Esophagus muscularis mucosa (tissue), 4 donors: Measurements from ENCODE around the gene STX16. TPM values are rescaled to one million over a fixed set of nuclear protein-coding genes. Genes with fewer than 3 reads are reported as not detected.

Experiments used
- DNase-seq: peaks from one replicate; pipeline ENCODE4 v3.0.0-alpha.2; 2017; ENCODE audit errors: extremely low spot score
- H3K27ac ChIP-seq, 4 donors: fragments of 200-600 bp; sonication (generic); replicated peaks in 1 of 4; 1 replicate in 3 of 4; 2 replicates in 1 of 4; pipeline ENCODE4 v1.5.1; 2016 to 2019; ENCODE audit warnings: mild to moderate bottlenecking in 1 of 4
- H3K27me3 ChIP-seq, 4 donors: fragments of 200-600 bp; sonication (generic); one replicate each; pipeline versions ENCODE4 v1.5.1 to v1.6.0; 2016 to 2019
- H3K36me3 ChIP-seq, 4 donors: fragments of 200-600 bp; sonication (generic); one replicate each; pipeline ENCODE4 v1.5.1; 2016 to 2019
- H3K4me1 ChIP-seq, 4 donors: fragments of 200-600 bp; sonication (generic); one replicate each; pipeline ENCODE4 v1.5.1; 2016 to 2019
- H3K4me3 ChIP-seq, 4 donors: fragments of 200-600 bp; sonication (generic); 1 replicate in 2 of 4; 2 replicates in 2 of 4; pipeline ENCODE4 v1.5.1; 2016 to 2019; ENCODE audit warnings: mild to moderate bottlenecking in 4 of 4, moderate library complexity in 1 of 4
- H3K9me3 ChIP-seq, 4 donors: fragments of 200-600 bp; sonication (generic); 1 replicate in 3 of 4; 2 replicates in 1 of 4; pipeline ENCODE4 v1.5.1; 2016 to 2019
- CTCF ChIP-seq, 3 experiments: fragments of 200-600 bp in 2 of 3; fragments of 450-650 bp in 1 of 3; sonication (generic) in 2 of 3; IDR thresholded peaks; one replicate each; pipeline ENCODE4 v1.5.1; 2017 to 2019; ENCODE audit warnings: antibody characterized with exemption in 3 of 3, mild to moderate bottlenecking in 2 of 3, moderate library complexity in 1 of 3
- EP300 ChIP-seq: sonication (generic); formaldehyde crosslinking; IDR thresholded peaks from one replicate; pipeline ENCODE4 v1.6.1; 2017; ENCODE audit warnings: antibody characterized with exemption
- POLR2A ChIP-seq: fragments of 450-650 bp; IDR thresholded peaks from one replicate; pipeline ENCODE4 v1.6.1; 2017; ENCODE audit warnings: antibody characterized with exemption, moderate library complexity, mild to moderate bottlenecking, low read depth
- POLR2AphosphoS5 ChIP-seq, 2 donors: sonication (generic); formaldehyde crosslinking; IDR thresholded peaks; one replicate each; pipeline ENCODE4 v1.6.1; 2017; ENCODE audit warnings: antibody characterized with exemption in 2 of 2
- WGBS: methylation state at CpG from one replicate; pipeline ENCODE4 v1.1.5; 2018; 5-methylcytosine and 5-hydroxymethylcytosine counted together
- intact Hi-C: fragments of 100-400 bp; cut with DNase I; formaldehyde crosslinking; loops from one replicate; pipeline ENCODE4 v1.15.1; 2023
- total RNA-seq, 4 donors: library from RNA; depleted of rRNA; stranded (reverse); fragments of >200 nt; gene quantifications; one replicate each; pipeline versions ENCODE4 v1.1.0 to v1.2.1, GENCODE V29; 2016

The STX16 gene
- total RNA-seq, 4 donors from 2014 or later, result 36.6 to 57.7 (median 43.5) TPM

DNA sequence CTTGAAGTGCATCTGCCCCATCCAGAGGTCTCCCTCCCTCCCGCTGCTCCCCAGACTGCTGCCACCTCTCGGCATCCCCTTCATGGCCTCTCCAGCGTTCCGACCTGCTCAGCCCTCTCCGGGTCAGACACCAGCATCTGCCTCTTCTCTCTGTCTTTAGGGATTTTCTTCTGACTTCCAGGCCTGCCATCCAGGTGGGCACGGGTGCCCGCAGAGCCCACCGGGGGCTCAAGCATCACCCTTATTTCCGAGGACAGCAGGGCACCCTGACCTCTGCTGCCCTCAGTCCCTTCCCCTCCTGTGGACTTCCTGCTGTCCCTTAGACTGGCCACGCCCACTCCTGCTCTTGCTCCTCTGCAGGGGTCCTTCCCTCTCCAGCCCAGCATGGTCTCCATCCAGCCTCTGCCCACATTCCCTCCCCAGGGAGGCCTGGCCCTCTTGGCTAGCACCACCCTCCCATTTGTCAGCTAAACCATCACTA is 44.9 kb downstream of the STX16 start:
- H3K27me3 ChIP-seq, result no peaks in the 10 kb centered on the region
- TF ChIP-seq POLR2AphosphoS5 (IDR thresholded peaks at IDR 0.05) (no peak), POLR2A (no peak), CTCF (IDR thresholded peaks at IDR 0.05) (no peak), EP300 (no peak)
- no peak overlapping the region for H3K4me3 ChIP-seq
- DNase-seq, result no peak
- no peak overlapping the region for H3K27ac ChIP-seq
- peaks cover 29 to 64% (median 61%) of the 10 kb centered on the region in 4 donors for H3K36me3 ChIP-seq
- no peaks in the 10 kb centered on the region for H3K9me3 ChIP-seq
- intact Hi-C loops, result no loop called here
- 87% methylated on average over 10 of the region's 10 CpGs for WGBS
- H3K4me1 ChIP-seq, result peaks cover 30 to 34% (median 32%) of the 10 kb centered on the region in 4 donors

DNA sequence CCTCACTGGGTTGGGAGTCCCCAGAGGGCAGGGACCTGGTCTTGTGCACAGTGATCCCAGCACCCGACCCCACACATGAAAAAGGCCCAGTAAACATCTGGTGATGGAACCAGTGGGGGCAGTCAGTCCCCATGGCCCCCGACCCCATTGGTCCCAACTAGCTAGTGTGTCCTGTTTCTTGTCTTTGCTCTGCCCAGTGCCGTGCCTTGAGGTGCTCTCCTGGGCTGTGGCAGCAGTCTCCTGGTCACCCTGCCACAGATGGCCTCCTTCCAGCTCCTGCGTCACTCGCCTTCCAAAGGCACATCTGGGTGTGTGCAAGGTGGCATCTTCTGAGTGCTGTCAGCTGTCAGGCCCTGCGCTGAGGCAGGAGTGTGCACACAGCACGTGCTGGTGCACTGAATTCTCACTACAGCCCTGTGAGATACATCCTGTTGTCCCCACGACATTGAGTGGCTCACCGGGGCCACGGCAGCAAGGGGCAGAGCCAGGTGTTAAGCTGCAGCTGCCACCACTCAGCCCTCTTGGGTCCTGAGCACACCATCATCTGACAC is 45.4 kb downstream of the STX16 start:
- 83% methylated on average over 2 of the region's 10 CpGs for whole genome bisulfite sequencing
- H3K4me1 ChIP-seq, result peaks cover 25 to 29% (median 26%) of the 10 kb centered on the region in 4 donors
- H3K9me3 ChIP-seq, result no peaks in the 10 kb centered on the region
- intact Hi-C loops, result no loop called here
- no peak overlapping the region for H3K27ac ChIP-seq
- H3K4me3 ChIP-seq, result no peak overlapping the region
- peaks cover 29 to 70% (median 66%) of the 10 kb centered on the region in 4 donors for H3K36me3 ChIP-seq
- H3K27me3 ChIP-seq, result no peaks in the 10 kb centered on the region
- no peak for DNase-seq
- TF ChIP-seq EP300 (no peak), POLR2A (no peak), CTCF (IDR thresholded peaks at IDR 0.05) (no peak), POLR2AphosphoS5 (IDR thresholded peaks at IDR 0.05) (no peak)

DNA sequence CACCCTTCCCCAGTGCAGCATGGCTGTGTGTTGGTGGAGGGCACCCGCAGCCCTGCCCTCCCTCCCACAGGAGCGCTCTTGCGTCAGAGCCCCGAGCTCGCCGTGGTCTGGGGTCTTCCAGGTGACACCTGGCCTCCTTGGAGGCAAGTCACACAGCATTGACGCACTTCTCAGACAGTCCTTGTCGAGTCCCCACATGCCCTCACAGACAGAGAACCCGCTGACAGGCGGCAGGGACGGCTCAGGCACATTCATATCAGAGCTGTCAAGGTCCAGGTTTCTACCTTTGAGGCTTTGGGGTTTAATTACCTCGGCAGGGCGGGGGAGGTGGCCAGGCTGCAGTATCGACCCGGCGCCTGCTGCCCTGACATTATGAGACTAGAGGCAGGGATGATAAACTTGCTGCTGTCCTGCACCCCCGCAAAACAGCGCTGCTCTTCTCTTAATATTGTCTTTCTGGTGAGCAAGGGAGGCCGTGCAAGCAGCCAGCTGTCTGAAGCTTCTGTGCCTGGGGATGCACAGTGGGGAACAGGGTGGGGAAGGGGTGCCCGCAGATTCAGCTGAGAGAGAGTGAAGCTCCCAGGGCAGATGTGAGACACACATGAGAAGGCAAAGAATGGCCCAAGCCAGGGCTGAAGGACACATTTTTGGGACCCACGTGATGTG is 46.3 kb downstream of the STX16 start:
- DNase-seq, result no peak
- TF ChIP-seq POLR2A (no peak), CTCF (IDR thresholded peaks at IDR 0.05) (no peak), EP300 (no peak), POLR2AphosphoS5 (IDR thresholded peaks at IDR 0.05) (no peak)
- intact Hi-C loops, result no loop called here
- Histone ChIP-seq H3K4me3 (no peak overlapping the region), H3K27me3 (no peaks in the 10 kb centered on the region), H3K4me1 (peaks cover 17 to 21% (median 18%) of the 10 kb centered on the region in 4 donors), H3K9me3 (no peaks in the 10 kb centered on the region), H3K36me3 (peaks cover 37 to 78% (median 74%) of the 10 kb centered on the region in 4 donors), H3K27ac (no peak overlapping the region)
- 87% methylated on average over 18 of the region's 21 CpGs for WGBS

GRCh38 chr20:58697867-58698703 is 47.0 kb downstream of the STX16 start:
- peaks cover 43 to 86% (median 81%) of the 10 kb centered on the region in 4 donors for H3K36me3 ChIP-seq

More at GRCh38 chr20:58697867-58698703, 47.0 kb downstream of the STX16 start:
- H3K27me3 ChIP-seq, result no peaks in the 10 kb centered on the region
- 87% methylated on average over 12 of the region's 15 CpGs for WGBS
- DNase-seq, result no peak
- peak overlapping the region; percentile 31 to 58 (median 51) for H3K27ac ChIP-seq
- H3K4me3 ChIP-seq, result no peak overlapping the region
- intact Hi-C loops, result no loop called here
- H3K4me1 ChIP-seq, result peaks cover 16 to 19% (median 17%) of the 10 kb centered on the region in 4 donors
- no peaks in the 10 kb centered on the region for H3K9me3 ChIP-seq
- TF ChIP-seq CTCF (IDR thresholded peaks at IDR 0.05), result no peak
- no peak for TF ChIP-seq EP300
- TF ChIP-seq POLR2AphosphoS5 (IDR thresholded peaks at IDR 0.05), result no peak
- no peak for TF ChIP-seq POLR2A
